OCI-LY7 (cell line): ENCODE measurements around the gene PDCD2L.

Experiments
- EZH2phosphoT487 ChIP-seq: fragments of 200-600 bp; sonication (generic); IDR thresholded peaks from 2 replicates; pipeline ENCODE4 v1.6.1; 2018; ENCODE audit warnings: low read depth, borderline replicate concordance, mild to moderate bottlenecking, mixed run types, antibody characterized with exemption, low read length, moderate library complexity, mixed read lengths
- TF ChIP-seq, protein P1 (sequence below): fragments of 200-600 bp; sonication (generic); conservative IDR thresholded peaks from 2 replicates; pipeline ENCODE4 v1.5.1; 2014; ENCODE audit warnings: mild to moderate bottlenecking, antibody characterized with exemption, low read length, moderate library complexity, mixed read lengths

- TF ChIP-seq, protein P1, sequence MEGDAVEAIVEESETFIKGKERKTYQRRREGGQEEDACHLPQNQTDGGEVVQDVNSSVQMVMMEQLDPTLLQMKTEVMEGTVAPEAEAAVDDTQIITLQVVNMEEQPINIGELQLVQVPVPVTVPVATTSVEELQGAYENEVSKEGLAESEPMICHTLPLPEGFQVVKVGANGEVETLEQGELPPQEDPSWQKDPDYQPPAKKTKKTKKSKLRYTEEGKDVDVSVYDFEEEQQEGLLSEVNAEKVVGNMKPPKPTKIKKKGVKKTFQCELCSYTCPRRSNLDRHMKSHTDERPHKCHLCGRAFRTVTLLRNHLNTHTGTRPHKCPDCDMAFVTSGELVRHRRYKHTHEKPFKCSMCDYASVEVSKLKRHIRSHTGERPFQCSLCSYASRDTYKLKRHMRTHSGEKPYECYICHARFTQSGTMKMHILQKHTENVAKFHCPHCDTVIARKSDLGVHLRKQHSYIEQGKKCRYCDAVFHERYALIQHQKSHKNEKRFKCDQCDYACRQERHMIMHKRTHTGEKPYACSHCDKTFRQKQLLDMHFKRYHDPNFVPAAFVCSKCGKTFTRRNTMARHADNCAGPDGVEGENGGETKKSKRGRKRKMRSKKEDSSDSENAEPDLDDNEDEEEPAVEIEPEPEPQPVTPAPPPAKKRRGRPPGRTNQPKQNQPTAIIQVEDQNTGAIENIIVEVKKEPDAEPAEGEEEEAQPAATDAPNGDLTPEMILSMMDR: no peak
- TF ChIP-seq EZH2phosphoT487: no peak
Measured at GRCh38 chr19:34426096-34426661, 22.0 kb downstream of the PDCD2L start.
